Fibroblast of pulmonary artery (primary cell): ENCODE data around the gene UBE2J1.

Experiments
- DNase-seq: peaks from one replicate; pipeline ENCODE4 v3.0.0-alpha.2; 2010; ENCODE audit warnings: low read depth
- H3K4me3 ChIP-seq: replicated peaks from 2 replicates; pipeline ENCODE4 v1.5.1; 2011; ENCODE audit warnings: low read depth, mild to moderate bottlenecking, control low read depth, low read length, moderate library complexity
- TF ChIP-seq, protein P1 (sequence below): IDR thresholded peaks from 2 replicates; pipeline ENCODE4 v1.5.1; 2011; ENCODE audit warnings: mild to moderate bottlenecking, control low read depth, low read length, inconsistent platforms; ENCODE audit errors: missing control alignments

UBE2J1 gene

DNA sequence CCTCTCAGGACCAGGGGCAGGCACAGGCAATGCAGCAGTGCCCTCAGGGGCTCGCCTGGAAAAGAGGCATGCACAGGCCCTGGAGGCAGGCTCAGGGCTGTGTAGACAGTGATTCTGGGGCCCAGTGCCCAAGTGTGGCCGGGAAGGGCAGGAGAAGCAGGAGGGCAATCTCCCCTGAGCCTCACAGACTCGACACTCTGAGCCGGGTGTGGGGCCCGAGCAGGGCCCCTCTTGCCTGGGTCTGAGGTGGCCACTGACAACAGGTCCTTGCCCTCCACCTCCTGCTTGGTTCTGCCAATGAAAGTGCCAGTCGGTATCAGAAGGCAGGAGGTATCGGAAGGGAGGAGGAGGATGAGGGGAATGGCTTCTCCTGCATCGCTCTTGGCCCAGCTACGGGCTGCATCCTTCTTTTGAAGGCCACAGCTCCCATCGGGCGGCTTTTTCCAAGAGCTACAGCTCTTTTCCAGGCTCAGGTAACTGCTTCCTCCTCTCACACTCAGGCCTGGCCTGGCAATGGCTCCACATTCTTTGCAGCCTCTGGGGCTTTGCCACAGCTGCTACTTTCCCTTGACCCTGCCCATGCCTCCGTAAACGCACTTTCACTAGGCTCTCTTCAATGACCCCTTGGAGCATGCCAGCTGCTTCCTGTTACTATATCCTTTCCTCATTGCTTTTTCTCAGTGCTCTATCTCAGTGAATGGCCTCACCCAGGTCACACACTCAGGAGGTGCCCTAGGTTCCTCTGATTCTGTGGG is 61.9 kb downstream of the UBE2J1 start:
- TF ChIP-seq, protein P1, sequence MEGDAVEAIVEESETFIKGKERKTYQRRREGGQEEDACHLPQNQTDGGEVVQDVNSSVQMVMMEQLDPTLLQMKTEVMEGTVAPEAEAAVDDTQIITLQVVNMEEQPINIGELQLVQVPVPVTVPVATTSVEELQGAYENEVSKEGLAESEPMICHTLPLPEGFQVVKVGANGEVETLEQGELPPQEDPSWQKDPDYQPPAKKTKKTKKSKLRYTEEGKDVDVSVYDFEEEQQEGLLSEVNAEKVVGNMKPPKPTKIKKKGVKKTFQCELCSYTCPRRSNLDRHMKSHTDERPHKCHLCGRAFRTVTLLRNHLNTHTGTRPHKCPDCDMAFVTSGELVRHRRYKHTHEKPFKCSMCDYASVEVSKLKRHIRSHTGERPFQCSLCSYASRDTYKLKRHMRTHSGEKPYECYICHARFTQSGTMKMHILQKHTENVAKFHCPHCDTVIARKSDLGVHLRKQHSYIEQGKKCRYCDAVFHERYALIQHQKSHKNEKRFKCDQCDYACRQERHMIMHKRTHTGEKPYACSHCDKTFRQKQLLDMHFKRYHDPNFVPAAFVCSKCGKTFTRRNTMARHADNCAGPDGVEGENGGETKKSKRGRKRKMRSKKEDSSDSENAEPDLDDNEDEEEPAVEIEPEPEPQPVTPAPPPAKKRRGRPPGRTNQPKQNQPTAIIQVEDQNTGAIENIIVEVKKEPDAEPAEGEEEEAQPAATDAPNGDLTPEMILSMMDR: no peak
- DNase-seq: no peak
- no peak overlapping the region for H3K4me3 ChIP-seq

- no peak for DNase-seq
- TF ChIP-seq, protein P1: no peak
- no peak overlapping the region for H3K4me3 ChIP-seq
These were observed 62.8 kb downstream of the UBE2J1 start for GRCh38 chr6:89289710-89290109.

GRCh38 chr6:89287351-89288028 is 65.0 kb downstream of the UBE2J1 start:
- no peak overlapping the region for H3K4me3 ChIP-seq
- TF ChIP-seq, protein P1: no peak
- DNase-seq: no peak

DNA sequence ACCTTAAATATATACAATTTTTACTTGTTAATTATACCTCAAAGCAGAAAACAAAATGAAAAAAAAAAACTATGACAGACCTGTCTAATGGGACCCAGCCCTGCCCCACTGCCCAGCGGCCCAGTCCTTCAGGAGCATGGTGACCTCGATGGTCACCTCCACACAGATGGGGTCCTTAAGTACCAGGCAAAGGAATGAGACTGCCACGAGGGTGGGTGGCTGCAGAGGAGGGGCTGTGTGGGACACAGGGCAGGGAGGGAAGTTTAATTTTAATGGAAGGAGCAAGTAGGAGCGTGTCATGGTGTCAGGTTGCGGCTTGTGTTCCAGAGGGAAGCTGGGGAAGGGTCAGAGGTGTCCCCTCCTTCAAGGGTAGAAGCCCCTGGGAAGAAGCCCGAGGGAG is 66.0 kb downstream of the UBE2J1 start:
- TF ChIP-seq, protein P1: no peak
- no peak overlapping the region for H3K4me3 ChIP-seq
- DNase-seq: no peak

- TF ChIP-seq, protein P1: no peak
- DNase-seq: no peak
- H3K4me3 ChIP-seq: no peak overlapping the region
These were observed 67.4 kb downstream of the UBE2J1 start for GRCh38 chr6:89284963-89285735.

DNA sequence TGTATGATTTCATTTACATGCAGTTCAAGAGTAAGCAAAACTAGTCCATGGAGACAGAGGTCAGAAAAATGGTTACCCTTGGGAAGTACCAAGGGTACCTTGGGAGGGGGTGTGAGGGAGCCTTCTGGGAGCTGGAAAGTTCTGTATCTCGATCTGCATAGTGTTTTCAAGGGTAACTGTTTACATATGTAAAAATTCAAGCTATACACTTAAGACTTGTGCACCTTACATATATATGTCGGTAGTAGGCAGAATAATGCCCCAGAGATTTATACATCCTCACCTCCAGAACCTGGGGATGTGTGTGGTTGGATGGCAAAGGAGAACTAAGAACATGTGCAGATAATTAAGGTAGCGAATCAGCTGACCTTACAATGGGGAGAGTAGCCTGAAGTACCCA is 68.4 kb downstream of the UBE2J1 start:
- TF ChIP-seq, protein P1: no peak
- no peak for DNase-seq
- no peak overlapping the region for H3K4me3 ChIP-seq
